ENCODE measurements around the gene OCA2. TPM values are rescaled to one million over a fixed set of nuclear protein-coding genes. Genes with fewer than 3 reads are reported as not detected.

OCA2 gene
- total and polyA plus RNA-seq, 12 donors = 0.13 to 0.44 (median 0.23) TPM; not detected in 7

DNA sequence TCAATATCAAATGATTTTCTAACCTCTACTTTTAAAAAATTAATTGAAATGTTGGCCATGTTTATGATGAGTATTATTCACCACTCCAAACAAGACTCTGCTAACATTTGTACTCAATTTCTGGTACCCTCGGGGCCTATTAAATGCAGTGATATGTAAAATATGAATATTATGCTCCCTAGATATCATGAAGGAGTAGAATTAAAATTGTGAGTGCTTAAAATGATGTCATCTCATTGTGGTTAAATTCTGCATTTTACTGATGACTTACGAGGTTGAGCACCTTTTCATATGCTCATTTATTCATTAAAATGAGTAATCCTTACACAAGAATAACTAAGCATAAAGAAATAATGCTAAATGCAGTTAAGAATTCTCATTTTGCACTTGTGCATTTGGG, 159.9 kb downstream of the OCA2 start:
- Histone ChIP-seq H3K9me3 (replicated peaks in 1 of 3) (no peaks in the 10 kb centered on the region), H3K36me3 (replicated peaks in 1 of 2) (no peaks in the 10 kb centered on the region), H3K4me3 (no peak overlapping the region), H3K4me1 (replicated peaks in 1 of 2) (no peaks in the 10 kb centered on the region), H3K27ac (no peak overlapping the region), H3K27me3 (no peaks in the 10 kb centered on the region)
- DNase-seq = no peak
- WGBS, 4 donors = 71 to 81% (median 76%) methylated on average over 2 of the region's 2 CpGs
- TF ChIP-seq, protein P1, sequence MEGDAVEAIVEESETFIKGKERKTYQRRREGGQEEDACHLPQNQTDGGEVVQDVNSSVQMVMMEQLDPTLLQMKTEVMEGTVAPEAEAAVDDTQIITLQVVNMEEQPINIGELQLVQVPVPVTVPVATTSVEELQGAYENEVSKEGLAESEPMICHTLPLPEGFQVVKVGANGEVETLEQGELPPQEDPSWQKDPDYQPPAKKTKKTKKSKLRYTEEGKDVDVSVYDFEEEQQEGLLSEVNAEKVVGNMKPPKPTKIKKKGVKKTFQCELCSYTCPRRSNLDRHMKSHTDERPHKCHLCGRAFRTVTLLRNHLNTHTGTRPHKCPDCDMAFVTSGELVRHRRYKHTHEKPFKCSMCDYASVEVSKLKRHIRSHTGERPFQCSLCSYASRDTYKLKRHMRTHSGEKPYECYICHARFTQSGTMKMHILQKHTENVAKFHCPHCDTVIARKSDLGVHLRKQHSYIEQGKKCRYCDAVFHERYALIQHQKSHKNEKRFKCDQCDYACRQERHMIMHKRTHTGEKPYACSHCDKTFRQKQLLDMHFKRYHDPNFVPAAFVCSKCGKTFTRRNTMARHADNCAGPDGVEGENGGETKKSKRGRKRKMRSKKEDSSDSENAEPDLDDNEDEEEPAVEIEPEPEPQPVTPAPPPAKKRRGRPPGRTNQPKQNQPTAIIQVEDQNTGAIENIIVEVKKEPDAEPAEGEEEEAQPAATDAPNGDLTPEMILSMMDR (IDR thresholded peaks at IDR 0.05) = no peak
- no peak for TF ChIP-seq POLR2A (IDR thresholded peaks at IDR 0.05)
- intact Hi-C loops (cut with DNase I) = no loop called here

DNA sequence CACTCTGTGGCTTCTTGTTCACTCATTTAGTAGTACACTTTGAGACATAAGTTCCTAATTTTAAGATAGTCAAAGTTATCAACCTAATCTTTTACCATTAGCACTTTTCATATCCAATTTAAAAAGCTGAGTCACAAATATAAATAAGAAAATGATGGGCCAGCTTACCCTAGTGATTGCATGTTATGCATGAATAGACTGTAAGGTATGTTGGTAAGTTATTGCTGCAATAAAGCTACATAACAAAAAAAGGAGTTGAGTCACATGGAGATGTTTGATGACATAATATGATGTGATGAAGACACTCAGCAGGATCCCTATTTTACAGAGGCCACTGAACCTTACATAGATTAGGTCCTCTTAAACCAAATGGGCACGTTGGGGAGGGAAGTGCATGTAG, 161.3 kb downstream of the OCA2 start:
- no peaks in the 10 kb centered on the region for H3K9me3 ChIP-seq (replicated peaks in 1 of 3)
- no peak overlapping the region for H3K27ac ChIP-seq
- no peaks in the 10 kb centered on the region for H3K27me3 ChIP-seq
- H3K36me3 ChIP-seq (replicated peaks in 1 of 2) = no peaks in the 10 kb centered on the region
- no peak overlapping the region for H3K4me3 ChIP-seq
- 36 to 60% (median 46%) methylated on average over 1 of the region's 1 CpG for WGBS, 4 donors
- no peak for DNase-seq
- intact Hi-C loops (cut with DNase I) = no loop called here
- no peaks in the 10 kb centered on the region for H3K4me1 ChIP-seq (replicated peaks in 1 of 2)
- no peak for TF ChIP-seq POLR2A (IDR thresholded peaks at IDR 0.05)
- TF ChIP-seq, protein P1 (IDR thresholded peaks at IDR 0.05) = no peak

DNA sequence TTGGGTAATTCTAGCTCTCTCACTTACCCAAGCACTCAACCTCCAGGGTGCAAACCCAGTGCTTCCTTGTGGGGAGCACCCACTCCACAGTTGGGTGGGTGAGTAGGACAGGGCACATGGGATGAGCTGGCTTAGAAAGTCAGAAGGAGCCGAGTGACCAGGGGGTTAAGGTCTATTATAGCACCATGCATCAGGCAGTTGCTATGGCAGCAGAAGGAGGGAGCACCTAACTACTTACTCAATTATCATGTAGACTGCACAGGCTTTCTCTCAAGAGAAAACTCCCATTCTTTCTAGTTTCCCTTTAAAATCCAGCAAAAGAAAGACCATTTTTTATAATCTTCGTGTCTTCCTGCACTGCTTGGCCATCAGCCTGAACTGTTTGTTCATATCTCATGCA, 163.0 kb downstream of the OCA2 start:
- no peaks in the 10 kb centered on the region for H3K4me1 ChIP-seq (replicated peaks in 1 of 2)
- no peak for DNase-seq
- H3K4me3 ChIP-seq = no peak overlapping the region
- WGBS, 4 donors = 35 to 53% (median 49%) methylated on average over 2 of the region's 2 CpGs
- no peaks in the 10 kb centered on the region for H3K36me3 ChIP-seq (replicated peaks in 1 of 2)
- no peaks in the 10 kb centered on the region for H3K9me3 ChIP-seq (replicated peaks in 1 of 3)
- H3K27ac ChIP-seq = no peak overlapping the region
- TF ChIP-seq, protein P1 (IDR thresholded peaks at IDR 0.05) = no peak
- no peak for TF ChIP-seq POLR2A (IDR thresholded peaks at IDR 0.05)
- intact Hi-C loops (cut with DNase I) = no loop called here
- H3K27me3 ChIP-seq = no peaks in the 10 kb centered on the region

DNA sequence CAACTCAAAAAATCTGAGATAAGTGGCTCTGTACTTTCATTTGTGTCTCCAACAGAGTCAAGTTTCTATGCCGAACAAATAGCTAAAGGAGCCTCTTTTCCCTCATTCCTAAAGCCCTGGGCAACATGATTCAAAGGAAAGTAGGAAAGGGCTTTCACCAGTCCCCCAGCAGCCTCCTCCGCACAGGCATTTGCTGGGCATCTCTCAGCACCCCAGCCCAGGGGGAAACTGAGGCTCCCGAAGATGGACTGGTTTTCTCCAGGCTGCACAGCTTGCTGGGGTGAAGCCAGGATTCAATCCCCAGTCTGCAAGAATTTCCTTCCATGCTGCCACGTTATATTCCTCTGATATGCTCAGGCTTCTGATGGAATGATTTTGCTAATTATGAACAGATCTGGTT, 163.8 kb downstream of the OCA2 start:
- H3K4me1 ChIP-seq (replicated peaks in 1 of 2) = no peaks in the 10 kb centered on the region
- WGBS, 4 donors = 68 to 79% (median 72%) methylated on average over 4 of the region's 4 CpGs
- no peaks in the 10 kb centered on the region for H3K27me3 ChIP-seq
- no peak for DNase-seq
- H3K27ac ChIP-seq = no peak overlapping the region
- intact Hi-C loops (cut with DNase I) = no loop called here
- no peaks in the 10 kb centered on the region for H3K9me3 ChIP-seq (replicated peaks in 1 of 3)
- H3K4me3 ChIP-seq = no peak overlapping the region
- no peaks in the 10 kb centered on the region for H3K36me3 ChIP-seq (replicated peaks in 1 of 2)
- no peak for TF ChIP-seq POLR2A (IDR thresholded peaks at IDR 0.05)
- TF ChIP-seq, protein P1 (IDR thresholded peaks at IDR 0.05) = no peak
